Measurements from ENCODE around the gene IL1RAPL1. TPM values are rescaled to one million over a fixed set of nuclear protein-coding genes. Genes with fewer than 3 reads are reported as not detected.

Gene IL1RAPL1
- total and polyA plus RNA-seq, 9 of the 15 experiments (the other 6 are each of a cell fraction or from before 2014, with no cell fraction given), result 0.04 to 0.07 (median 0.04) TPM; not detected in 6

GRCh38 chrX:28835991-28836390 lies 248.7 kb downstream of the IL1RAPL1 start (continued):
- no peak for TF ChIP-seq ZNF407 (IDR thresholded peaks at IDR 0.05; ENCODE audit: low read depth)
- TF ChIP-seq ARID2 (IDR thresholded peaks at IDR 0.05), result no peak
- no peak for TF ChIP-seq DMBX1 (CRISPR knock-in tag; IDR thresholded peaks at IDR 0.05; ENCODE audit: borderline replicate concordance)

Data from K562 (cell line).